Osteocyte (in vitro differentiated cells): ENCODE results near the gene NUP42. TPM values are rescaled to one million over a fixed set of nuclear protein-coding genes. Genes with fewer than 3 reads are reported as not detected.

Source experiments
- DNase-seq: peaks from one replicate; pipeline ENCODE4 v3.0.0; 2021; ENCODE audit warnings: mixed read lengths; ENCODE audit not compliant: unreplicated experiment; ENCODE audit errors: extremely low spot score
- H3K27ac Mint-ChIP-seq: one replicate; pipeline ENCODE4 v1.8.0; 2021; ENCODE audit warnings: mild to moderate bottlenecking, mixed read lengths; ENCODE audit not compliant: unreplicated experiment
- H3K27me3 Mint-ChIP-seq: one replicate; pipeline ENCODE4 v1.8.0; 2021; ENCODE audit warnings: mixed read lengths; ENCODE audit not compliant: unreplicated experiment
- H3K36me3 Mint-ChIP-seq: one replicate; pipeline ENCODE4 v1.8.0; 2021; ENCODE audit warnings: mixed read lengths; ENCODE audit not compliant: unreplicated experiment
- H3K4me1 Mint-ChIP-seq: one replicate; pipeline ENCODE4 v1.8.0; 2021; ENCODE audit warnings: mixed read lengths; ENCODE audit not compliant: unreplicated experiment
- H3K4me3 Mint-ChIP-seq: one replicate; pipeline ENCODE4 v1.8.0; 2021; ENCODE audit warnings: mild to moderate bottlenecking, moderate library complexity, mixed read lengths; ENCODE audit not compliant: unreplicated experiment
- H3K9me3 Mint-ChIP-seq: one replicate; pipeline ENCODE4 v1.8.0; 2021; ENCODE audit warnings: mixed read lengths; ENCODE audit not compliant: unreplicated experiment
- CTCF ChIP-seq: fragments of 200-600 bp; sonication (generic); IDR thresholded peaks from 2 replicates; pipeline ENCODE4 v1.5.0; 2021; ENCODE audit warnings: antibody characterized with exemption, mild to moderate bottlenecking, moderate library complexity
- total RNA-seq: library from RNA; stranded (reverse); gene quantifications from 2 replicates; pipeline ENCODE4 v1.2.1, GENCODE V29; 2021

NUP42 gene
- total RNA-seq, 1 donor from 2014 or later, result 27.0 TPM

- TF ChIP-seq CTCF, result no peak
- Mint-ChIP-seq H3K36me3 (peaks cover 27% of the 10 kb centered on the region), H3K4me1 (no peaks in the 10 kb centered on the region), H3K27ac (no peak overlapping the region), H3K27me3 (no peaks in the 10 kb centered on the region), H3K9me3 (no peaks in the 10 kb centered on the region), H3K4me3 (no peak overlapping the region)
- no peak for DNase-seq
Measured at GRCh38 chr7:23200331-23200730, 18.5 kb downstream of the NUP42 start.

- TF ChIP-seq CTCF, result no peak
- no peaks in the 10 kb centered on the region for H3K9me3 Mint-ChIP-seq
- H3K27me3 Mint-ChIP-seq, result no peaks in the 10 kb centered on the region
- no peak for DNase-seq
- no peaks in the 10 kb centered on the region for H3K4me1 Mint-ChIP-seq
- H3K4me3 Mint-ChIP-seq, result no peak overlapping the region
- H3K36me3 Mint-ChIP-seq, result peaks cover 16% of the 10 kb centered on the region
- H3K27ac Mint-ChIP-seq, result no peak overlapping the region
Measured at GRCh38 chr7:23204241-23204640, 22.4 kb downstream of the NUP42 start.

GRCh38 chr7:23205577-23205908 lies 23.7 kb downstream of the NUP42 start:
- H3K9me3 Mint-ChIP-seq, result no peaks in the 10 kb centered on the region
- no peak for TF ChIP-seq CTCF
- H3K27ac Mint-ChIP-seq, result no peak overlapping the region
- DNase-seq, result no peak
- H3K27me3 Mint-ChIP-seq, result no peaks in the 10 kb centered on the region
- peaks cover 10% of the 10 kb centered on the region for H3K36me3 Mint-ChIP-seq
- H3K4me3 Mint-ChIP-seq, result no peak overlapping the region
- no peaks in the 10 kb centered on the region for H3K4me1 Mint-ChIP-seq

- no peaks in the 10 kb centered on the region for H3K27me3 Mint-ChIP-seq
- no peaks in the 10 kb centered on the region for H3K9me3 Mint-ChIP-seq
- TF ChIP-seq CTCF, result no peak
- no peak for DNase-seq
- H3K4me1 Mint-ChIP-seq, result no peaks in the 10 kb centered on the region
- H3K4me3 Mint-ChIP-seq, result no peak overlapping the region
- peaks cover 7% of the 10 kb centered on the region for H3K36me3 Mint-ChIP-seq
- H3K27ac Mint-ChIP-seq, result no peak overlapping the region
Measured at GRCh38 chr7:23205909-23206767, 24.3 kb downstream of the NUP42 start.

- no peaks in the 10 kb centered on the region for H3K4me1 Mint-ChIP-seq
- H3K27ac Mint-ChIP-seq, result no peak overlapping the region
- H3K36me3 Mint-ChIP-seq, result peaks cover 4% of the 10 kb centered on the region
- H3K27me3 Mint-ChIP-seq, result no peaks in the 10 kb centered on the region
- DNase-seq, result no peak
- H3K4me3 Mint-ChIP-seq, result no peak overlapping the region
- no peaks in the 10 kb centered on the region for H3K9me3 Mint-ChIP-seq
- no peak for TF ChIP-seq CTCF
Measured at GRCh38 chr7:23207021-23207420, 25.2 kb downstream of the NUP42 start.
